ENCODE data around the gene CLK3. TPM values are rescaled to one million over a fixed set of nuclear protein-coding genes. Genes with fewer than 3 reads are reported as not detected.
A peak's percentile ranks its signal among the peaks of the same experiment; 100 is the strongest.

Gene CLK3
- total and polyA plus RNA-seq, 2 of the 13 experiments (the other 11 are each of a cell fraction or from before 2014, with no cell fraction given) = 41.5 to 82.0 TPM

- TF ChIP-seq ZNF24 (IDR thresholded peaks at IDR 0.05) = peak; percentile 51; the same call in 1 of the 2 replicates
- no peak for TF ChIP-seq EHMT2 (IDR thresholded peaks at IDR 0.05; ENCODE audit: borderline replicate concordance, low read depth, low read length)
- TF ChIP-seq HNRNPL (IDR thresholded peaks at IDR 0.05; ENCODE audit: low read depth, low read length) = no peak
- no peak for TF ChIP-seq MYNN (CRISPR knock-in tag; IDR thresholded peaks at IDR 0.05; ENCODE audit: low read depth)
- TF ChIP-seq ZNF18 (CRISPR knock-in tag; IDR thresholded peaks at IDR 0.05; ENCODE audit: insufficient replicate concordance) = peak; percentile 73
- peak; percentile 87 for TF ChIP-seq POGK (CRISPR knock-in tag; conservative IDR thresholded peaks at IDR 0.05)
- 0 out of 2 replicates have a peak, but pooled peaks have one; percentile 3 for TF ChIP-seq MEF2D (CRISPR knock-in tag; IDR thresholded peaks at IDR 0.05)
- no peak for TF ChIP-seq ZNF513 (CRISPR knock-in tag; conservative IDR thresholded peaks at IDR 0.05)
- peak; percentile 97 for TF ChIP-seq XRCC5 (optimal IDR thresholded peaks at IDR 0.05; ENCODE audit: low read length)
- peak; percentile 94 for TF ChIP-seq ASH2L (IDR thresholded peaks at IDR 0.05; ENCODE audit: insufficient read length, low read depth, low read length)
- TF ChIP-seq POLR2AphosphoS2 (IDR thresholded peaks at IDR 0.05; ENCODE audit: low read depth, low read length) = no peak
- no peak for TF ChIP-seq GPBP1L1 (CRISPR knock-in tag; IDR thresholded peaks at IDR 0.05)
- TF ChIP-seq MLX (CRISPR knock-in tag; IDR thresholded peaks at IDR 0.05) = no peak
- peak; percentile 79; the same call in 1 of the 2 replicates for TF ChIP-seq ZZZ3 (CRISPR knock-in tag; IDR thresholded peaks at IDR 0.05; ENCODE audit: borderline replicate concordance)
- TF ChIP-seq ZNF644 (CRISPR knock-in tag; IDR thresholded peaks at IDR 0.05; ENCODE audit: low read depth) = no peak
- TF ChIP-seq SRF (IDR thresholded peaks at IDR 0.05; ENCODE audit: low read depth, low read length) = no peak
- no peak for TF ChIP-seq ZNF382 (CRISPR knock-in tag; IDR thresholded peaks at IDR 0.05; ENCODE audit: borderline replicate concordance)
- no peak for TF ChIP-seq ZMYM2 (CRISPR knock-in tag; IDR thresholded peaks at IDR 0.05)
- peak; percentile 55 for TF ChIP-seq AGO1 (IDR thresholded peaks at IDR 0.05; ENCODE audit: low read depth, low read length, poor library complexity, severe bottlenecking)
- TF ChIP-seq ZEB1 (IDR thresholded peaks at IDR 0.05; ENCODE audit: insufficient replicate concordance, low read depth) = peak; percentile 10
- TF ChIP-seq JARID2 (CRISPR knock-in tag; IDR thresholded peaks at IDR 0.05; ENCODE audit: insufficient replicate concordance) = no peak
- no peak for TF ChIP-seq NFE2L2 (IDR thresholded peaks at IDR 0.05; ENCODE audit: low read length)
- no peak for TF ChIP-seq ATF1 (CRISPR knock-in tag; IDR thresholded peaks at IDR 0.05)
These were observed at the start of gene CLK3 (continued) for GRCh38 chr15:74615508-74616365.
